OCI-LY7 (cell line): ENCODE data around the gene BRSK2.

Source experiments
- CTCF ChIP-seq: fragments of 200-600 bp; sonication (generic); conservative IDR thresholded peaks from 2 replicates; pipeline ENCODE4 v1.5.1; 2014; ENCODE audit warnings: mild to moderate bottlenecking, antibody characterized with exemption, low read length, moderate library complexity, mixed read lengths
- EZH2phosphoT487 ChIP-seq: fragments of 200-600 bp; sonication (generic); IDR thresholded peaks from 2 replicates; pipeline ENCODE4 v1.6.1; 2018; ENCODE audit warnings: low read depth, borderline replicate concordance, mild to moderate bottlenecking, mixed run types, antibody characterized with exemption, low read length, moderate library complexity, mixed read lengths

- TF ChIP-seq CTCF (no peak), EZH2phosphoT487 (no peak)
Observed at GRCh38 chr11:1433568-1433967, 43.8 kb downstream of the BRSK2 start.
